Body of pancreas (tissue), 4 donors: ENCODE measurements around the gene GOLGA8N. TPM values are rescaled to one million over a fixed set of nuclear protein-coding genes. Genes with fewer than 3 reads are reported as not detected.
"Not testable (repeated sequence)": the region's sequence is repeated elsewhere in the genome, so short reads cannot be mapped to it uniquely, and the experiment has no call there.

Experiments used
- ATAC-seq: fragments of 150-250 bp; one replicate; pipeline ENCODE4 v1.9.1; 2016
- DNase-seq, 4 donors: peaks; one replicate each; pipeline ENCODE4 v3.0.0-alpha.2; 2019
- H3K27ac ChIP-seq, 4 donors: fragments of 200-600 bp; sonication (generic); 1 replicate in 3 of 4; 2 replicates in 1 of 4; pipeline versions ENCODE4 v1.5.1 to v1.6.1; 2016 to 2019; ENCODE audit warnings: mild to moderate bottlenecking in 1 of 4, mixed read lengths in 1 of 4, moderate library complexity in 1 of 4
- H3K27me3 ChIP-seq, 2 donors: fragments of 200-600 bp; sonication (generic); one replicate each; pipeline ENCODE4 v1.6.0; 2016; ENCODE audit warnings: mild to moderate bottlenecking in 1 of 2
- H3K36me3 ChIP-seq, 2 donors: fragments of 200-600 bp; sonication (generic); replicated peaks in 1 of 2; 2 replicates each; pipeline ENCODE4 v1.5.1; 2016; ENCODE audit warnings: low read depth in 2 of 2; ENCODE audit not compliant: insufficient read depth in 1 of 2
- H3K4me1 ChIP-seq: fragments of 200-600 bp; sonication (generic); one replicate; pipeline ENCODE4 v1.6.0; 2016
- H3K4me3 ChIP-seq, 2 donors: fragments of 200-600 bp; sonication (generic); 1 replicate in 1 of 2; 2 replicates in 1 of 2; pipeline ENCODE4 v1.5.1; 2016 to 2019
- H3K9me3 ChIP-seq, 3 donors: fragments of 200-600 bp; sonication (generic); 1 replicate in 2 of 3; 2 replicates in 1 of 3; pipeline ENCODE4 v1.5.1; 2016
- WGBS, 2 donors: methylation state at CpG; one replicate each; pipeline ENCODE4 v1.1.5; 2017; 5-methylcytosine and 5-hydroxymethylcytosine counted together
- intact Hi-C: fragments of 100-400 bp; cut with DNase I; formaldehyde crosslinking; loops from one replicate; pipeline ENCODE4 v1.15.1; 2023
- total RNA-seq, 2 donors: library from RNA; depleted of rRNA; stranded (reverse); fragments of >200 nt; gene quantifications; one replicate each; pipeline ENCODE4 v1.1.0, GENCODE V29; 2016

Gene GOLGA8N
- 10 to 100 TPM; 23.3 to 26.7 TPM for total RNA-seq

DNA sequence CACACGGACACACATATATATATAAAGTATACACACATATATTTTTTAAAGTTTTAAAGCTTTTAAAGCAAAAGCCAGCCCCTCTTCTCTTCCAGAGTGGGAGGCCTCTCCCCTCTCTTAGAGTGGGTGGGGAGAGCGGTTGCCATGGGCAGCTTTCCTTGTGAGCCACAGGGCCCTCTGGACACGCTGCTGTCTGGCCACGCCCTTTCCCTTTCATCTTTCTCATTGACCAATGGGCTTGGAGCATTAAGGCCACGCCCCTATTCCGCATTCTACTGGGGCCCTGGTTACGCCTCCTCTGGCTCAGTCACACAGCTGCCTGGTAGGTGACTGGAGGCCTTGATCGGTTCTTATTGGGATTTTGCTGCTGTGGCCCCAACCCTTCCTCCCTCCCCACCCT lies at the start of gene GOLGA8N:
GOLGA8N (plus strand) TSS at position 306 of the 400 bp plus-strand sequence.
- H3K4me3 ChIP-seq, DNase-seq, H3K36me3 ChIP-seq, H3K4me1 ChIP-seq, H3K27ac ChIP-seq, intact Hi-C loops, H3K27me3 ChIP-seq, H3K9me3 ChIP-seq, ATAC-seq: not testable (repeated sequence)
- WGBS, 2 donors, result 98% methylated on average over 5 of the region's 8 CpGs; no CpG with 5 or more reads in 1 of the 2 donors

DNA sequence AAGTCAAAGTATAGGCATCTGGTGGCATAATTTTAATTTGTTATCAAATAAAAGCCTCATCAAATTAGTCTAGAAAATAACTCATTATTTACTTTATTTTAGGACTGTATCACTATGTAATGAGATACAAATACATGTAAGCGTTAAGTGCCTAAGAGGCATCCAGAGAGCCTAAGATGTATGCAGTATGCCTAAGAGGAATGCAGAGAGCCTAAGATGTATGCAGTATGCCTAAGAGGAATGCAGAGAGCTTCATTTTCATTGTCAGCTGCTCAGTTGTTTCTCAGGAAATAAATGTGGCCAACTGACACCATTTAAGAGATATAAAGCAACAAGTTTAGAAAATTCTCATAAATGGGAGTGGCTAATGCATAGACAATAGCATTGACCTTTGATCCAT lies 49.8 kb upstream of the GOLGA8N start:
- ATAC-seq, result not testable (repeated sequence)

DNA sequence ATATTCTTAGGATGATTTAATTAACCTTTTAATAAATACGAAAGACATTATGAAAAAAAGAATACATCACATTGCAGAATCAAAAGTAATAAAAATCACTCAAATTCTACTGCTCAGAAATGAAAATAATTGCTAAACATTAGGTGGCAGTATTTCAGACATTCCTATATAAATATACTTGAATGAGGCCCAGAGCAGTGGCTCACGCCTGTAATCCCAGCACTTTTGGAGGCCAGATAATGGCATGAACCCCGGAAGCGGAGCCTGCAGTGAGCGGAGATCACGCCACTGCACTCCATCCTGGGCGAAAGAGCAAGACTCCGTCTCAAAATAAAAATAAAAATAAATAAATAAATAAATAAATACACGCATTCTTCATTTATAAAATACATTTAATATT lies 48.1 kb upstream of the GOLGA8N start:
- H3K27ac ChIP-seq, ATAC-seq, H3K4me3 ChIP-seq, H3K36me3 ChIP-seq, DNase-seq, H3K9me3 ChIP-seq, H3K27me3 ChIP-seq, H3K4me1 ChIP-seq, intact Hi-C loops: not testable (repeated sequence)
- whole genome bisulfite sequencing, 2 donors, result no CpG with 5 or more reads among the region's 9 CpGs

More for the DNA sequence above, 49.8 kb upstream of the GOLGA8N start:
- WGBS, 2 donors, result no CpG with 5 or more reads among the region's 1 CpG
- H3K36me3 ChIP-seq, H3K9me3 ChIP-seq, H3K27me3 ChIP-seq, intact Hi-C loops, H3K4me3 ChIP-seq, H3K4me1 ChIP-seq, DNase-seq, H3K27ac ChIP-seq: not testable (repeated sequence)

DNA sequence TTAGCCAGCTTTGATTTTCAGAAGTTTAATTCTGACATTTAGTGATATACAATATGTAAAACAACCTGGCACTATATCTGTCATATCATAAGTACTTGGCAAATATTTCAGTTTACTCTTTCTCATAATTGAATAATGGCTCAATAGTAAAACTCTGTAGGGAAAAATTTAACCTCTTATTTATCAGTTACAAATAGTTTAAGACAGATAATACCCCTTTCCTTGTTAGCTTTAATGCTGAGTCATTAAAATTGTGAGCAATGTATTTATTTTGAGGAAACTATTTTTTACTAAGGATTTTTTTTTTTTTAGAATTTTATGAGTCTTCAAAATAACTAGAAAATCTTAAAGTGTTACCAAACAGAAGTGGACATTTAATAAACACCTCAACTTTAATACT lies 38.7 kb upstream of the GOLGA8N start:
- H3K4me1 ChIP-seq, H3K27ac ChIP-seq, DNase-seq, intact Hi-C loops, H3K9me3 ChIP-seq, H3K36me3 ChIP-seq, H3K27me3 ChIP-seq, H3K4me3 ChIP-seq, ATAC-seq: not testable (repeated sequence)

DNA sequence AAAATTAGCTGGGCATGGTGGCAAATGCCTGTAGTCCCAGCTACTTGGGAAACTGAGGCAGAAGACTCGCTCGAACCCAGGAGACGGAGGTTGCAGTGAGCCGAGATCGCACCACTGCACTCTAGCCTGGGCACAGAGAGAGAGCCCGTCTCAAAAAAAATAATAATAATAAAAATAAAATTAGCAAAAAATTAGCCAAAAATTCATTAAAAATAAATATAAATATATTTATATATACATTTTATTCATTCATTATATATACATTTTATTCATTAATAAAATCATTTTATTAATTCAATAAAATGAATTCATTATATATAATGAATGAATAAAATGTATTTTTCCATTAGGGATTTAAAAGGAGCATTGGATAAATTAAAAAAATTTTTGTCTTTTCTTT lies 31.1 kb upstream of the GOLGA8N start:
- 93 to 94% methylated on average over 3 to 6 of the region's 6 CpGs for WGBS, 2 donors
- DNase-seq, H3K4me1 ChIP-seq, H3K36me3 ChIP-seq, H3K27ac ChIP-seq, H3K4me3 ChIP-seq, H3K9me3 ChIP-seq, H3K27me3 ChIP-seq, intact Hi-C loops, ATAC-seq: not testable (repeated sequence)

DNA sequence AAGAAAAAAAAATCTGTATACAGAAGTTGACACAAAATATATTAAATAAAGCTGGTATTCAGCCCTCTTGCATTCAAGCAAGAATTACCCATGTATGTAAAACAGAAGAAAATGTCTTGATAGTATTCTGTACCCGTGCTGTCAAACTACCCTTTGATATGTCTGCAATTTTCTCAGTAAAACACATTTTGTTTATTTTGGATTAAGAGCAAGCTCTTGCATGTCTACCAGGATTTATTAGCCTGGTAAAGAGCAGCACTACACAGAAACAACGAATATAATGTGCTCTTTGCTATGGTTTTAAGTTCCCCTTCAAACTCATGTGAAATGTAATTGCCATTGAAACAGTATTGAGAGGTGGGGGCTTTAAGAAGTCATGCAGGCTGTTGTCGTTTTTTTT lies 24.3 kb upstream of the GOLGA8N start:
- not testable (repeated sequence) for ATAC-seq

DNA sequence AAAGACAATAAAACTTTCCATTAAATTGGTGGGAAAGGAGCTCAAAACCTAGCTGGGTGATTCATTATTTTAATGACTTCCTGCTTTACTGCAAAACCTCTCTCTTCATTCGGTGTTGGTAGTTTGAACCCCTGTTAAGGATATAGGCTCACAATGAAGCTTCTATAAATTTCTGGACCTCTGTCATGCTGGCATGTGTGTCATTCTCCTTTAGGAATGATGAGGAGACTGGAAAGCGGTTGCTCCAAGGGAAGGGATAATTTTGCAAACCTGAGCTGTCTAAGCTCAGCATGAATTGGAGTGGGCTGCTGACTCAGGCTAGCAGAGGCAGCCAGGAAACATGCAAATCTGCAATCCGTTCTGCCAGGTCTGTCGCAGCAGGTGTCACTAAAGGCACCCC lies 14.8 kb upstream of the GOLGA8N start:
- ATAC-seq, H3K9me3 ChIP-seq, H3K36me3 ChIP-seq, H3K27me3 ChIP-seq, H3K27ac ChIP-seq, H3K4me1 ChIP-seq, intact Hi-C loops, DNase-seq, H3K4me3 ChIP-seq: not testable (repeated sequence)
- 50% methylated on average over 1 of the region's 4 CpGs; no CpG with 5 or more reads in 1 of the 2 donors for WGBS, 2 donors

More for the DNA sequence above, 24.3 kb upstream of the GOLGA8N start:
- intact Hi-C loops, H3K27ac ChIP-seq, H3K36me3 ChIP-seq, DNase-seq, H3K9me3 ChIP-seq, H3K4me3 ChIP-seq, H3K27me3 ChIP-seq, H3K4me1 ChIP-seq: not testable (repeated sequence)
- 11% methylated on average over 1 of the region's 3 CpGs; no CpG with 5 or more reads in 1 of the 2 donors for WGBS, 2 donors

DNA sequence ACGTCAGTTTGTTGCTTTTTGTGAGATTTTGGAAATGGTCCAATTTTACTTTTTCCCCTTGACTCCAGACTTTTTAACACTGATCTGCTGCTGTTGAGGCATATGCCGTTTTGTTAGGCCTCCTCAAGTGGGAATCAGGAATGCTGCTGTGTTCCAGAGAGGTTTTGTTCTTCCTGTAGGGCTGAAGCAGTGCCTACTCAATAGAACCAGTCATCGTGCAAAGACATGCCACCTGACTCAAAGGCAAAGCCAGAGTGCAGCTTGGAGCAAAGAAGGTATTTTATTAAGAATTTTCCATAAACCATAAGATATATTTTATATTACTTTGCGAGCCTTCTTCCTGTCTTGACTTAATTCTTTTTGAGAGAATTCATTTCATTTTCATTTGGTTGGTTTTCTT lies 7.4 kb upstream of the GOLGA8N start:
- 81% methylated on average over 3 of the region's 4 CpGs; no CpG with 5 or more reads in 1 of the 2 donors for WGBS, 2 donors
- DNase-seq, H3K4me3 ChIP-seq, H3K27ac ChIP-seq, H3K4me1 ChIP-seq, H3K27me3 ChIP-seq, H3K36me3 ChIP-seq, intact Hi-C loops, ATAC-seq, H3K9me3 ChIP-seq: not testable (repeated sequence)

DNA sequence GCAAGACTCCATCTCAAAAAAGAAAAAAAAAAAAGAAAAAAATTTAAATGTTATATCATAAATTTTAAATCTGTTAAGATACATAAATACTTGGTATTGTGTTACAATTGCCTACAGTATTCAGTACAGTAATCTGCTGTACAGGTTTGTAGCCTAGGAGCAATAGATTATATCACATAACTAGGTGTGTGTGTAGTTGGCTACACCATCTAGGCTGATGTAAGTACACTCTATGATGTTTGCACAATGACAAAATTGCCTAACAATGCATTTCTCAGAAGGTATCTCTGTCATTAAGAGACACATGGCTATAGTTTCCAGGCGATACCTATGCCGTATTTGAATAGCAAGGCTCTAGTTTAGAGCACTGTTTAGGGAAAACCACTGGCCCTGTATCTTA lies 16.3 kb downstream of the GOLGA8N start:
- H3K36me3 ChIP-seq, DNase-seq, intact Hi-C loops, H3K4me1 ChIP-seq, H3K9me3 ChIP-seq, H3K27me3 ChIP-seq, H3K4me3 ChIP-seq: not testable (repeated sequence)
- ATAC-seq, result peak; percentile 52
- H3K27ac ChIP-seq, result peak overlapping the region in 1 of 4 donors; percentile 5
- 59 to 60% methylated on average over 2 of the region's 2 CpGs for WGBS, 2 donors
